ENCODE results near the gene APLP1.
"Not testable (repeated sequence)": the region's sequence is repeated elsewhere in the genome, so short reads cannot be mapped to it uniquely, and the experiment has no call there.

APLP1 gene

DNA sequence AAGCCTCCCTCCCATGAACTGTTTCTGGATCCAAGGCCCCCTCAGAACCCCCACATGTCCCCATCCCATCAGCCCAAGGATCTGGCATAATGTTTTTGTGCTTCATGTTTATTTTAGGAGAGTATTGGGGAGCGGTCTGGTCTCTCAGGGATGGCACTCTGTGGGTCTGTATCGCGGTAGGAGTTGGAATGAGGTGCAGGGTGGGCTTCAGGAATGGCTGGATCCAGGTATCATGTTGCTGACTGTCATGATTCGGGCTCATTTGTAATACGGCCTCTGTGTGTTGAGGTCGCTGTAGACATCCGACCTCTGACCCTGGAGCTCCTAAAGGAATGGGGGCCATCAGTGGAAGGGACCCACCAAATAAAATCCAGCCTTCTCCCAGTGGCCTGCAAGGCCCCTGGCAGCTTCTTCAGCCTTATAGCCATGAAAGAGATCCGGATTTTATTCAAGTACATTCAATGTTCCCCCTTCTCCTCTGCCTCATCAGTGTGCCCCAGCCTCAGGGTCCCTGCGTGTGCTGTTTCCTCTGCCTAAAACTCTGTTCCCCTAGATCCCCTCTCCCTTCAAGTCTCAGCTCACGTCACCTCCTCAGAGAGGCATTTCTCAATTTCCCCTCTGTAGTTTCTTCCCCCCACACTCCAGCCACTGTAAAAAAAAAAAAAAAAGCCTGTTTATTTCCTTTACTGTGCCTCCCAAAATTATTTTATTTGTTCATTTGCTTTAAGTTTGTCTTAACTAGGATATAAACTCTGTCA is 36.1 kb downstream of the APLP1 start:
- no peak for DNase-seq (ENCODE audit: low spot score)

DNA sequence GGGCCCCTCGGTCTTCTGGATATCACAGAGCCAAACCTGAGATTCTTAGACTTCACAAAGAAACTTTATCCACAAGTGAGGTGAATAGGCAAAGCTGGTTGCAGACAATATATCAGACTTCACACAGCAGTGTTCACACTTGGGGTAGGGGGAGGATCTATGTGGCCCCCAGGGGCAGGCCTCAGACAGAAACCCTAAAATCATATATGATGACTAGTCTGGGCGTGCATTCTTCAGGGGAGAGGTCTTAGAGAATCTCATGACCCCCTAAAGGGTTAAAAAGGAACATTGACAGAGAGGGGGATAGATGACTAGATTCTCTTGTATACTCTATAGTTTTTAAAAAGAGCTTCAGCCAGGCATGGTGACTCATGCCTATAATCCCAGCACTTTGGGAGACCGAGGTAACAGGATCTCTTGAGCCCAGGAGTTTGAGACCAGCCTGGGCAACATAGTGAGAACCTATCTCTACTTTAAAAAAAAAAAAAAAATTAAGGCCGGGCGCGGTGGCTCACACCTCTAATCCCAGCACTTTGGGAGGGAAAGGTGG is 36.9 kb downstream of the APLP1 start:
- DNase-seq (ENCODE audit: low spot score), result no peak

DNA sequence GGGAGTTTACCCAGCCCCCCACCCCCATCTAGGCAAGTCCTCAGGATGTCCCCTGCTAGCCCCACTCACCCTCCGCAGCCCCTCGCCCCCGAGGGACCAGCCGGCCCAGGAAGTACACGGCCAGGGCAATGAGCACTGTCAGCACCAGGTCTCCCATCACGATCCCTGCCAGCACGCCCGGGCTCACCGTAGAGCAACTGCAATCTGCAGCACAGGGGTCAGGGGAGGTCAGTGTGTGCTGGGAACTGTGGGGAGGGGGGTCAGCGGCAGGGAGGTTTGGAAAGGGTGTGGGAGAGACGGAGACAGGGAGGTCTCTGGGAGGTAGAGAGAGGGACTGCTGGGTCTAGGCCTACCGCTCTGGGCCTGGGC is 39.0 kb downstream of the APLP1 start:
- DNase-seq (ENCODE audit: low spot score), result no peak

DNA sequence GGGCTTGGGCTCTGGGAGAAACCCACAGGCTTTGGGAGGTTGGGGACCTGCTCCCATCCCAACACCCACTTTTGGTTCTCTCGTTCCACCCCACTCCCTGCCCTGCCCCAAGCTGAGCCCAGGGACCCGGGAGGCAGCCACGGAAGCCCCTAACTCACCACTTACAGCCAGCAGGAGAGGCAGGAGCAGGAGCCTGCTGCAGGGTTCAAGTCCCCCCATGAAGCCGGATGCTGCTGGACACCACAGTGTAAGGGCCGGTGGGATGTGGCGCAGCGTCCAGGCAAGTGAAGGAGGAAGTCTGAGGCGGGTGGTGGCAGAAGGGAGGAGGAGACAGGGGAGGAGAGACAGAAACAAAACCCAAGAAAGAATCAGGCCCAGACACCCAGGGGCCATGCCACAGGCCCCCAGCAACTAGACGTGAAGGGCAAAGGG is 39.7 kb downstream of the APLP1 start, which contains the start of gene TYROBP:
Gene TYROBP (minus strand): TSS at position 286 of the 432 bp plus-strand sequence. CDS start 67 bp downstream, at position 219.
- no peak for DNase-seq (ENCODE audit: low spot score)

DNA sequence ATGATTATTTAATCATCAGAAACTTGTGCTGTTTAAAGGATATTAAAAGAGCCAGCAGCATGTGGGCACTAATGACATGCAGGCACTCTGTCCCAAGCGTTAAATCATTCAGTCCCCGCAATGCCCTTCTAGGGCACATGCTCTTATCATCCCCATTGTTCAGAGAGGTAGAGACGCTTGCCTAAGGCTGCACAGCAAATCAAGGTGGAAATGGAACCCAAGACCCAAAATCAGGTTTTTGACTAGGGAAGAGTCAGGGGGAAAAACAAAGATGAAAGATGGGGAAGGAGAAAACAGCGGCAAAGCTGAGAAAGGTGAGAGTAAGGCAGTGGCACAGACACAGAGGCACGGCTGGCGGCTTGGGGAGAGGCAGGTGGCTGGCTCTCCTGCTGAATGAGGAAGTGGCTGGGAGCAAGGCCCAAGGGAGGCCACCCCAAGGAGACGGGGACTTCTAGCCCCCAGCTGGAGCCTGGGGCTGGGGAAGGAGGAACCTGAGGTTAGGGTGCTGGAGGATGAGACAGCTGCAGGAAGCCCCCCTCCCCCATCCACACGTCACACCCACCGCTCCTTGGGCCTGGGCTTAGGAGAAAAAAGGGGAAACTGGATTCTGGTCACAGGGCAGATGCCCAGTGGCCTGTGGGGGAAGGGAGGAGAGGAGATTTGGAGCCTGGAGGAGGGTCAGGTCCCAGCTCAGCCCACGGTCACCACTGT is 40.8 kb downstream of the APLP1 start:
- peak; percentile 92 for DNase-seq (ENCODE audit: low spot score)

DNA sequence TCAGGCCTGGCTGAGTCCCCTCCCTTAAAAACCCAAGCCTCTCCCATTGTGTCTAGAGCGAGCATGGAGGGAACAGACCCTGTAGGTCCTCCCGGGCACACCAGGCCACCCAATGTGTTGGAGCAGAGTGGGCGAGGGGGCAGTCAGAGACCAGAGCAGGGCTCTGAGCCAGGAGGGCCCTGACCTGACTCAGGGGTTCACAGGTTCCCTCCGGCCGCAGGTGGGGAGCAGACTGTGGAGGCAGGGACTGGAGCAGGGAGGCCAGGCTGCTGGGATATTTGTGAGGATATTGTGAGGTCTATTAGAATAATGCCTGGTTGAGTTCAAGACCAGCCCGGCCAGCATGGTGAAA is 41.3 kb downstream of the APLP1 start:
- DNase-seq (ENCODE audit: low spot score), result no peak

DNA sequence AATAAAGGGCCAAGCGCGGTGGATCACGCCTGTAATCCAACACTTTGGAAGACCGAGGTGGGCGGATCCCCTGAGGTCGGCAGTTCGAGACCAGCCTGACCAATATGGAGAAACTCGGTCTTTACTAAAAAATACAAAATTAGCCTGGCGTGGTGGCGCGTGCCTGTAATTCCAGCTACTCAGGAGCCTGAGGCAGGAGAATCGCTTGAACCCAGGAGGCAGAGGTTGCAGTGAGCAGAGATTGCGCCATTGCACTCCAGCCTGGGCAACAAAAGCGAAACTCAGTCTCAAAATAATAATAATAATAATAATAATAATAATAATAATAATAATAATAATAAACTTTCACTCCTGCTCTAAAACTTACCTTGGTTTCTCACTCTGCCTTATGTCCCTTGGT is 42.0 kb downstream of the APLP1 start:
- DNase-seq (ENCODE audit: low spot score), result not testable (repeated sequence)

DNA sequence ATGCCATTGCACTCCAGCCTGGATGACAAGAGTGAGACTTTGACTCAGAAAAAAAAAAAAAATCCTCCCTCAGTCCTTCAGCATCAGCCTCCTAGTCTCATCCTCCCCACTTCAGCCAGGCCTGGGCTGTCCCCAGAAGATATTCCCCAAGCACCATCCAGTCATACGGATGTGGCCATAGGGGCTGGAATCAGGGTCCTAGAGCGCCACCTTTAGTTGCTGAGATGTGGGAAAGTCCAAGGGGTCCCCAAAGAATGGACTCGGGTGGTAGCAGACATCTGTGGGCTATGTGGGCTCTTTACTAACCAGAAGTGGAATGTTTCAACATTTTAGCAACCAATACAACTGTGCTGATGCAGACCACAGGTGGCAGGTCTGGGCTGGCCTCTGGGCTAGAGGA is 42.8 kb downstream of the APLP1 start:
- DNase-seq (ENCODE audit: low spot score), result no peak

DNA sequence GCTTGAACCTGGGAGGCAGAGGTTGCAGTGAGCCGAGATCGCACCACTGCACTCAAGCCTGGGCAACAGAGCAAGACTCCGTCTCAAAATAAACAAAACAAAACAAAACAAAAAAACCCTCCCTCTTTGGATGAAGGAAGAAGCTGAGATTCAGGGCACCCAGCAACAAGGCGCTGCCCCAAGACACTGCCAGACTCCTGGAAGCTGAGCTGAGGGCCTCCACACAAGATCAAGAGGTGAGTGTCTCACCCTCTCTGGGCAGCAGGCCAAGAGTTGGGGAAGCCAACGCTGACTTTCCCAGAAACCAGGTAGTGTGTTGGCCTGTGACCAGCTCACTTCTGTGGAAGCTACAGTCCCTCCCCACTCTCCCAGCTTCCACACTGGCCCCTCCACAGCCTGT is 43.4 kb downstream of the APLP1 start:
- no peak for DNase-seq (ENCODE audit: low spot score)

DNA sequence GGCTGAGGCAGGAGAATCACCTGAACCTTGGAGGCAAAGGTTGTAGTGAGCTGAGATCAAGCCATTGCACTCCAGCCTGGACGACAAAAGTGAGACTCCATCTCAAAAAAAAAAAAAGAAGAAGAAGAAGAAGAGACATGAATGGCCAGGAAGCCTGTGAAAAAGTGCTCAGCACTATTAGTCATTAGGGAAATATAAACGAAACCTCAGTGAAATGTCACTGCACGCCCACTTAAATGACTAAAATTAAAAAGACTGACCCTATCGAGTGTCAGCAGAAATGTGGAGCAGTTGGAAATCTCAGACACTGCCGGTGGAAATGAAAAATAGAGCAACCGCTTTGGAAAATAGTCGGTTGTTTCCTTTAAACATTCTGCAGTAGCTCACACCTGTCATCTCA is 45.2 kb downstream of the APLP1 start:
- no peak for DNase-seq (ENCODE audit: low spot score)

DNA sequence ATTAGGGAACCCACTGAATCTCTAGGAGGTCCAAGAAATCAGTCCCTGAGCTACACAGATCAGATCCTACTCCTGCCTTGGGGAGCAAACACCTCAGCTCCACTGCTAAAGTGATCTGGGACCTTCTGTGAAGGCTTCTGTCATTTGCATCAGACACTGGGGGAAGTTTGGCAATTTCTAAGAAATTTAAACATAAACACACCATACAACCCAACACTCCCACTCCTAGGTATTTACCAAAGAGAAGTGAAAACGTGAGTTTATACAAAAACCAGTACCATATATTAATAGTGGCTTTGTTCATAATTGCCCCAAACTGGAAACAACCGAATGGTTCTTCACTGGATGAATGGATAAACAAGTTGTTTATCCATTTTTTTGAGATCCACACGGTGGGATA is 47.1 kb downstream of the APLP1 start:
- no peak for DNase-seq (ENCODE audit: low spot score)

DNA sequence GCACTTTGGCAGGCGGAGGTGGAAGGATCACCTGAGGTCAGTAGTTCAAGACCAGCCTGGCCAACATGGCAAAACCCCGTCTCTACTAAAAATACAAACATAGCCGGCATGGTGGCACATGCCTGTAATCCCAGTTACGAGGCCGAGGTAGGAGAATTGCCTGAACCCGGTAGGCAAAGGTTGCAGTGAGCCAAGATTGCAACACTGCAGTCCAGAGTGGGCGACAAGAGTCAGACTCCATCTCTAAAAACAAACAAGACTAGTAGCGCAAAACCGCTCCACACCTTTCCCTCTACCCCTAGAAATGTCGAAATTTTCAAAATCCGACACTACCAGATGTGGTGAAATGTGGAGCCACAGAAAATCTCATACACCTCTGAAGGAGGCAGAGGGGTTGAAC is 50.9 kb downstream of the APLP1 start:
- DNase-seq (ENCODE audit: low spot score), result no peak

DNA sequence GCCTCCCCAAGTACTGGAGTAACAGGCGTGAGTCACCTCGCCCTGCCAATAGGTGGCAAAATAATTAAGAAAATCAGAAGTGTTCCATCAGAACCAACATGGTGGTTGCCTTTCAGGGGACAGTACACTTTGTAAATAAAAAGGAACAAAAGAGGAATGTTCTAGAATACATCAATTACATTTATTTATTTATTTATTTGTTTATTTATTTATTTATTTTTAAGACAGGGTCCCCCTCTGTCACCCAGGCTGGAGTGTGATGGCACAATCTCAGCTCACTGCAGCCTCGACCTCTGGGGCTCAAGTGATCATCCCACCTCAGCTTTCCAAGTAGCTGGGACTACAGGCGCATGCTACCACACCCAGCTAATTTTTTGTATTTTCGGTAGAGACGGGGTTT is 52.6 kb downstream of the APLP1 start:
- DNase-seq (ENCODE audit: low spot score), result no peak

DNA sequence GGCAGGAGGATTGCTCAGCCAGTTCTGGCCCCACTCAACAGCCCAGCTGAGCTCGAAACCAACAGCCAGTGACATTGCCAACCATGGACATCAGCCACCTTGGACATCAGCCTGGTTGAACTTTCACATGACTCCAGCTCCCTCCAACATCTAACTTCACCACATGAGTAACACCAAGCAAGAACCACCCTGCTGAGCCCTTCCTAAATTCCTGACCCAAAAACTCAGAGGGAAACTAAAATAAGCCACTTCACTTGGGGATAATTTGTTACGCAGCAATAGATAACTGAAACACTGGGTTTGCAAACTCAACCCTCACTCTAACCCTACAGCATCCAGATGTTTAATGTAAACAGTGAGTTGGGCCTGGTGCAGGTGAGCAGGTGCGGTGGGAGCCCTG is 57.1 kb downstream of the APLP1 start:
- DNase-seq (ENCODE audit: low spot score), result no peak

DNA sequence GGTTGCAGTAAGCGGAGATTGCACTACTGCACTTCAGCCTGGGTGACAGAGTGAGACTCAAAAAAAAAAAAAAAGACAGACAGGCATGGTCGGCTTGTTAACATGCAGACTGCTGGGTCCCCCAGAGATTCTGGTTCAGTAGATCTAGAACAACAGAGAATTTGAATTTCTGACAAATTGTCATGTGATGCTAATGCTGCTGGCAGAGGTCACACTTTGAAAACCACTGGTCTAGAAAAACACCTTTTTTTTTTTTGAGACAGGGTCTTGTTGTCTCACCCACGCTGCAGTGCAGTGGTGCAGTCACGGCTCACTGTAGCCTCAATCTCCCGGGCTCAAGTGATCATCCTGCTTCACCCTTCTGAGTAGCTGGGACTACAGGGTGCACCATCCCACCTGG is 60.1 kb downstream of the APLP1 start:
- DNase-seq (ENCODE audit: low spot score), result peak; percentile 57
